Colon (tissue), 2 donors: ENCODE measurements around the gene SWAP70.
"Not testable (repeated sequence)": the region's sequence is repeated elsewhere in the genome, so short reads cannot be mapped to it uniquely, and the experiment has no call there.

Experiments
- FAIRE-seq: peaks from 2 replicates; lab custom pipeline; 2012; peaks lifted over from hg19 to GRCh38; lab: Jason Lieb, UNC
- donor health status: control.
- donor health status: control.

SWAP70 gene

GRCh38 chr11:9693801-9694553 is 30.1 kb downstream of the SWAP70 start:
- no peak for FAIRE-seq

GRCh38 chr11:9695228-9695627 is 31.4 kb downstream of the SWAP70 start:
- not testable (repeated sequence) for FAIRE-seq

- no peak for FAIRE-seq
Observed at GRCh38 chr11:9697766-9698165, 33.9 kb downstream of the SWAP70 start.

GRCh38 chr11:9700105-9700801 is 36.4 kb downstream of the SWAP70 start:
- FAIRE-seq: no peak

- FAIRE-seq: no peak
Observed at GRCh38 chr11:9701799-9702198, 37.9 kb downstream of the SWAP70 start.

GRCh38 chr11:9703280-9703679 is 39.4 kb downstream of the SWAP70 start:
- no peak for FAIRE-seq

- no peak for FAIRE-seq
Observed at GRCh38 chr11:9704037-9704436, 40.2 kb downstream of the SWAP70 start.

GRCh38 chr11:9704620-9705019 is 40.7 kb downstream of the SWAP70 start:
- FAIRE-seq: no peak

GRCh38 chr11:9705361-9705760 is 41.5 kb downstream of the SWAP70 start:
- FAIRE-seq: not testable (repeated sequence)

GRCh38 chr11:9708544-9708943 is 44.7 kb downstream of the SWAP70 start:
- no peak for FAIRE-seq

GRCh38 chr11:9710223-9710622 is 46.3 kb downstream of the SWAP70 start:
- no peak for FAIRE-seq

- FAIRE-seq: no peak
Observed at GRCh38 chr11:9710852-9711251, 47.0 kb downstream of the SWAP70 start.

- FAIRE-seq: no peak
Observed at GRCh38 chr11:9711454-9712307, 47.8 kb downstream of the SWAP70 start.

- no peak for FAIRE-seq
Observed at GRCh38 chr11:9714272-9714940, 50.5 kb downstream of the SWAP70 start.

- FAIRE-seq: no peak
Observed at GRCh38 chr11:9716275-9717039, 52.6 kb downstream of the SWAP70 start.

GRCh38 chr11:9717040-9717357 is 53.1 kb downstream of the SWAP70 start:
- FAIRE-seq: no peak

- FAIRE-seq: no peak
Observed at GRCh38 chr11:9717719-9718118, 53.8 kb downstream of the SWAP70 start.

GRCh38 chr11:9718147-9718546 is 54.3 kb downstream of the SWAP70 start:
- FAIRE-seq: no peak

GRCh38 chr11:9719566-9720289 is 55.9 kb downstream of the SWAP70 start:
- FAIRE-seq: no peak

- no peak for FAIRE-seq
Observed at GRCh38 chr11:9720290-9720630, 56.4 kb downstream of the SWAP70 start.

- no peak for FAIRE-seq
Observed at GRCh38 chr11:9722023-9722422, 58.1 kb downstream of the SWAP70 start.
